NCI-H1436 treated with DMSO at 0.1 percent for 48 hours (cell line): ENCODE data around the gene HSFX1.
A peak's percentile ranks its signal among the peaks of the same experiment; 100 is the strongest.
"Not testable (repeated sequence)": the region's sequence is repeated elsewhere in the genome, so short reads cannot be mapped to it uniquely, and the experiment has no call there.

ENCODE experiments used
- DNase-seq: peaks from one replicate; lab custom pipeline; 2025; lab: John Stamatoyannopoulos, UW

Gene HSFX1

GRCh38 chrX:149773768-149774167 is at the start of gene HSFX1:
Gene HSFX1 (plus strand): TSS chrX:149774068. CDS start chrX:149774682, 614 bp downstream.
- DNase-seq: not testable (repeated sequence)

GRCh38 chrX:149727308-149727707 is 46.6 kb upstream of the HSFX1 start:
- DNase-seq: not testable (repeated sequence)

GRCh38 chrX:149742269-149742668 is 31.6 kb upstream of the HSFX1 start:
- not testable (repeated sequence) for DNase-seq

GRCh38 chrX:149746390-149747007 is 27.4 kb upstream of the HSFX1 start:
- not testable (repeated sequence) for DNase-seq

GRCh38 chrX:149757206-149758067 is 16.4 kb upstream of the HSFX1 start:
- DNase-seq: no peak

GRCh38 chrX:149758068-149758714 is 15.7 kb upstream of the HSFX1 start:
- DNase-seq: no peak

- not testable (repeated sequence) for DNase-seq
These were observed 15.2 kb upstream of the HSFX1 start for GRCh38 chrX:149758715-149759078.

- DNase-seq: no peak
These were observed 14.0 kb upstream of the HSFX1 start for GRCh38 chrX:149759824-149760223.

- DNase-seq: no peak
These were observed 12.9 kb upstream of the HSFX1 start for GRCh38 chrX:149760965-149761364.

GRCh38 chrX:149761858-149762674 is 11.8 kb upstream of the HSFX1 start:
- not testable (repeated sequence) for DNase-seq

- DNase-seq: no peak
These were observed 10.9 kb upstream of the HSFX1 start for GRCh38 chrX:149762696-149763614.

GRCh38 chrX:149770344-149770743 is 3.5 kb upstream of the HSFX1 start:
- not testable (repeated sequence) for DNase-seq

GRCh38 chrX:149773026-149773425 is 842 bp upstream of the HSFX1 start:
- not testable (repeated sequence) for DNase-seq

GRCh38 chrX:149777999-149778398 is 4.1 kb downstream of the HSFX1 start:
- not testable (repeated sequence) for DNase-seq

GRCh38 chrX:149781727-149782126 is 7.9 kb downstream of the HSFX1 start, which contains the start of gene MAGEA9:
Gene MAGEA9 (plus strand): TSS chrX:149781930. CDS start chrX:149786211, 4,281 bp downstream.
- not testable (repeated sequence) for DNase-seq

- not testable (repeated sequence) for DNase-seq
These were observed 21.7 kb downstream of the HSFX1 start for GRCh38 chrX:149795531-149795930.

- DNase-seq: no peak
These were observed 25.3 kb downstream of the HSFX1 start for GRCh38 chrX:149799095-149799714.

GRCh38 chrX:149799938-149800337 is 26.1 kb downstream of the HSFX1 start:
- DNase-seq: peak; percentile 52

- DNase-seq: no peak
These were observed 29.7 kb downstream of the HSFX1 start for GRCh38 chrX:149803458-149804062.

GRCh38 chrX:149804102-149804501 is 30.2 kb downstream of the HSFX1 start:
- no peak for DNase-seq
